ENCODE data around the gene ZNF541.

ZNF541 gene

DNA sequence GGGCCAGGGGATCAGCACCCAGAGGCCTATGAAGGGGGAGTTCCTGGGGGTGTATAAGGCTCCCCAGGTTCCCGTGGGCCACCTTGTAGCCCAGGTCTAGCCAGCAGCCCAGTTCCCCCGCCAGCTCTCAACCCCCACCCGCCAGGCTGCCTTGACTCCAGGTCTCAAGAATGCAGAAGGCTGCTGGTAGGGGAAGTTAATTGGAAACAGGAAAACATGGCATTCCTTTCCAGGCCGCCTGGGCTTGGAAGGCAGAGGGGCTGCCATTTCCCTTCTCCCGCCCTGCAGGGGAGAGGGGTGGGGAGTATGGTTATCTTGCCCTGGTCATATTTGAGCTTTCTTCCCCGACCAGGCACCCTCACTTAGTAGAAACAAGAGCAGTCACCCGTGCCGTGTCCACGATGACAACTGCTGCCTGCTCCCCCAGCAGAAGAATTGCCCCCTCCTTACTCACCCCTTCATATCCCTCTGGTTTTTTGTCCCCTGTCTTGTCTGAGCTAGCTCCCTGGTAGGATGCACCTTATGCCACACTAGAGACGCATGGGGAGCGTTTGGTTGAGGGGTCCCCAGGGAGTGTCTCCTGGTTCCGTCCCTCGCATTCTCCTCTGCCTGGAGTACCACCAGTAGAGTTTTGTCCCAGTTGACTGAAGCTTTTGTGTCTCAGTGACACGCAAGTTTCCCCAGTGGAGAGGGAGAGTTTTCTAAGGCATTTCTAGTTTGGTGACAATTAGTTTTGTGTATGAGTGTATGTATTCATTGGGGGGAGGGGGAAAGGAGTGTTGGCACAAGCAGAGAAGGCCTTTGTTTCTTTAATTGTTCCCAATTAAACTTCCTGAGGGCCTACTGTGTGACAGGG, 40.4 kb upstream of the ZNF541 start:
- H3K9me3 ChIP-seq (ENCODE audit: low read depth, low read length): no peaks in the 10 kb centered on the region
- peaks cover 4% of the 10 kb centered on the region; the same call in 1 of the 2 replicates for H3K36me3 ChIP-seq (ENCODE audit: insufficient read depth, low read length)
- TF ChIP-seq POLR2AphosphoS5 (IDR thresholded peaks at IDR 0.05; ENCODE audit: borderline replicate concordance, low read depth, low read length): no peak
- TF ChIP-seq EZH2 (IDR thresholded peaks at IDR 0.05): no peak
- TF ChIP-seq FOXP2 (optimal IDR thresholded peaks at IDR 0.05; ENCODE audit: control extremely low read depth, extremely low read length, insufficient read depth): no peak
- peak overlapping the region; percentile 96 for H3K27ac ChIP-seq
- H3K4me3 ChIP-seq: peak overlapping the region; percentile 69
- DNase-seq (ENCODE audit: low read depth, low spot score): no peak
- H3K9ac ChIP-seq (ENCODE audit: insufficient read length): peak overlapping the region; percentile 67

DNA sequence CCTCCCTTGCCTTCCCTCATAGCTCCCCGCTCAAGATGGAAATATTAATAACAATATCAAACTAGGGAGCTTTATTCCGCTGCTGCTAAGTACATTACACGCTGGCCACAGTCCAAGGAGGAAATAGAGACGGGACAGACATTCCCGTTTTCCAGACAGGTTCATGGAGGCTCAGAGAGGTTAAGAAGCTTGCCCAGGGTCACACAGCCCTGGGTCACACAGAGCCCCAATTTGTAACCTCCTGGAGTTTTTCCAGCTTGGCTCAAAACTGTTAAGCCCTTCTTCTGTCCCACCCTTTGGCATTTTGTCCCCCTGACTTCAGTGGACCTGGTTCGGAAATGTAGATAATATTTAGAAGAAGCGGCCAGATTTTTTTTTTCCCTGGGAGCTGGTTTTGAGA, 38.0 kb upstream of the ZNF541 start:
- peak overlapping the region; percentile 50 for H3K27ac ChIP-seq
- H3K36me3 ChIP-seq (ENCODE audit: insufficient read depth, low read length): peaks cover 4% of the 10 kb centered on the region; the same call in 1 of the 2 replicates
- no peaks in the 10 kb centered on the region for H3K9me3 ChIP-seq (ENCODE audit: low read depth, low read length)
- DNase-seq (ENCODE audit: low read depth, low spot score): no peak
- H3K9ac ChIP-seq (ENCODE audit: insufficient read length): peak overlapping the region; percentile 41
- H3K4me3 ChIP-seq: peak overlapping the region; percentile 94
- TF ChIP-seq POLR2AphosphoS5 (IDR thresholded peaks at IDR 0.05; ENCODE audit: borderline replicate concordance, low read depth, low read length): no peak
- no peak for TF ChIP-seq FOXP2 (optimal IDR thresholded peaks at IDR 0.05; ENCODE audit: control extremely low read depth, extremely low read length, insufficient read depth)
- no peak for TF ChIP-seq EZH2 (IDR thresholded peaks at IDR 0.05)

DNA sequence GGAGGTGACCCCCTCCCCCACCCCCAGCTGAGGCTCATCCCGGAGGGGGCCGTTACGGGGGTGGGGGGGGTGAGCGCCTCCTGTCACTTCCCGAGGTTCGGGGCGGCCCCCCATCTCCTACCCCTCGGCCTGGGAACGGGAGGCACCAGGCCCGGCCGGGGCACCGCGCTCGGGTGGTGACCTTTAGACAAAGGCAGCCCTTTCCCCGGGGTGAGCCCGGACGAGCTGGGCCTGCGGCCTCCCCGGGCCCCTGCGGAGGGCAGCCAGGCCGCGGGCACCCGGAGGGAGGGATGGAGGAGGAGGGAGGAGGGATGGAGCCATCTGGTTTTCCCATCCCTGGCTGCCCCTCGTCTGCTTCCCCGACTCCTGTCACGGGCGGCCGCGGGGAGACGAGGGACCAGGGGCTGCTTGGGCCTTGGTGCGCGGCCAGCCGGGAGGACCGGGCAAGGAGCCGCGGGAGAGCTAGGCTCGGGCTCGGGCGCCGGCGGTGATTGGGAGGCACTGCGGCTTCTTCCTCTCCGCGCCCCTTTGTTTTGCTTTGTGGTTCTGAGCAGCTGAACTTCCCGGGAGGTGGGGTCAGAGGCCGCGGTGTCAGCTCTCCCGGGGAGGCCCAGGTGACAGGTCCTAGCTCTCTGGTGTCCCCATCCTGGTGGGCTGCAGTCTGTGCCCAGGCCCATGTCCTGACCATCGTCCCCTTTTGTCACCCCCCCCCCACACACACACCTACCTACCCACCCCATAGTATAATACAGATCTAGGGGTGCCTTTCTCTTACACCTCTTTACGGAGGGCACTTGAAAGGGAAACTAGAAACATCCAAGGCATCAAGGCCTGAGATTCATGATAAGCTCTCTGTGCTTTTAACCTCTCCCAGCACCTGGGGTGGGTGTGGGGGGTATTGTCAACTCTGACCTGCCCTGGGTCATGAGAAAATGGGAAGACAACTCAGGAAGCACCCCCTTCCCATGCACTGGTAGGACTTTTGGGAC, 37.3 kb upstream of the ZNF541 start:
- TF ChIP-seq FOXP2 (optimal IDR thresholded peaks at IDR 0.05; ENCODE audit: control extremely low read depth, extremely low read length, insufficient read depth) (no peak), EZH2 (IDR thresholded peaks at IDR 0.05) (no peak), POLR2AphosphoS5 (IDR thresholded peaks at IDR 0.05; ENCODE audit: borderline replicate concordance, low read depth, low read length) (no peak)
- peak overlapping the region; percentile 50 for H3K27ac ChIP-seq
- peaks cover 4% of the 10 kb centered on the region; the same call in 1 of the 2 replicates for H3K36me3 ChIP-seq (ENCODE audit: insufficient read depth, low read length)
- H3K4me3 ChIP-seq: peak overlapping the region; percentile 94
- DNase-seq (ENCODE audit: low read depth, low spot score): no peak
- H3K9me3 ChIP-seq (ENCODE audit: low read depth, low read length): no peaks in the 10 kb centered on the region
- H3K9ac ChIP-seq (ENCODE audit: insufficient read length): peak overlapping the region; percentile 92

DNA sequence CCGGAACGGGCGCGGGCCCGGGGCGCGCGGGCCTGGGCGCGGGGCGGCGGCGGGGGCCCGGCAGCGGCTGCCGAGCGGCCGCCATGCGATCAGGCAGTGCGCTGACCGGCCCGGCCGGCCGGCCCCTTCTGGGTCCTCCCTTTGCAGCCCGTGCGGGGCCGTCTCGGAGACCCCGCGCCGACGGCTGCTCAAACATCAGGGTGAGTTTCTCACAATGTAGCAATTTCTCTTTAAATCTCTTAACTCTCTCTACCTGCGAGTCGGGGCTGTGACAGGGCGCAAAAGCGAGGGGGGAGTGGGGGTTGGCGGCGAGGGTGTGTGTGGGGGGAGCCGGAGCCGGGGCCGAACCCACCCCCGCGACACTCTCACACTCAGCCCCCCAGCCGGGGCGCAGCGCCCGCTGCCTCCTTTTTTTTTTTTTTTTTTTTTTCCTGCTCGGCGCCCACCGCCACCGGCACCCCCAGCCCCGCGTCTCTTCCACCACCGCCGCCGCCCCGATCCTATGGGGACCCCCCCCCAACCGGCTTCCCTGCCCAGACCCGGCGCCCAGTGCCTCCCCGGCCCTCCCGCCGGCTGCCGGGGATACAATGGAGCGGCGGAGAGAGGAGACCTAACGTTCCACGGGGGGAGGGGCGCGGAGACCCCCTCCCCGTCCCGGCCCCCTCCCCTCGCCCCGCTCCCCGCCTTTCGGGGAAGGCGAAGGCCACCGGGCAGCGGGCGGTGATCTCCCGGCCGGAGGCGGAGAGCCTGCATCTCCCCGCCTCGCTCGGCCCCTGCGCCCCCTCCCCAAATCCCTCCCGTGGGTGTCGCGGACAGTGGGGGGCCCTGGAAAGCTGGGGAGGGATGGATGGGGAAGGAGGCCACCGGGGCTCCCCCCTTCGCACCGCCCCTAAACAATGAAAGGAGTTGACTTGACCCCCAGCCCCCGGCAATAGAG, 36.3 kb upstream of the ZNF541 start, which contains the start of gene BICRA:
TSS of gene BICRA (plus strand) at position 166 of the 937 bp plus-strand sequence. CDS start 64,441 bp downstream, outside the sequence.
- DNase-seq (ENCODE audit: low read depth, low spot score): no peak
- H3K9me3 ChIP-seq (ENCODE audit: low read depth, low read length): no peaks in the 10 kb centered on the region

DNA sequence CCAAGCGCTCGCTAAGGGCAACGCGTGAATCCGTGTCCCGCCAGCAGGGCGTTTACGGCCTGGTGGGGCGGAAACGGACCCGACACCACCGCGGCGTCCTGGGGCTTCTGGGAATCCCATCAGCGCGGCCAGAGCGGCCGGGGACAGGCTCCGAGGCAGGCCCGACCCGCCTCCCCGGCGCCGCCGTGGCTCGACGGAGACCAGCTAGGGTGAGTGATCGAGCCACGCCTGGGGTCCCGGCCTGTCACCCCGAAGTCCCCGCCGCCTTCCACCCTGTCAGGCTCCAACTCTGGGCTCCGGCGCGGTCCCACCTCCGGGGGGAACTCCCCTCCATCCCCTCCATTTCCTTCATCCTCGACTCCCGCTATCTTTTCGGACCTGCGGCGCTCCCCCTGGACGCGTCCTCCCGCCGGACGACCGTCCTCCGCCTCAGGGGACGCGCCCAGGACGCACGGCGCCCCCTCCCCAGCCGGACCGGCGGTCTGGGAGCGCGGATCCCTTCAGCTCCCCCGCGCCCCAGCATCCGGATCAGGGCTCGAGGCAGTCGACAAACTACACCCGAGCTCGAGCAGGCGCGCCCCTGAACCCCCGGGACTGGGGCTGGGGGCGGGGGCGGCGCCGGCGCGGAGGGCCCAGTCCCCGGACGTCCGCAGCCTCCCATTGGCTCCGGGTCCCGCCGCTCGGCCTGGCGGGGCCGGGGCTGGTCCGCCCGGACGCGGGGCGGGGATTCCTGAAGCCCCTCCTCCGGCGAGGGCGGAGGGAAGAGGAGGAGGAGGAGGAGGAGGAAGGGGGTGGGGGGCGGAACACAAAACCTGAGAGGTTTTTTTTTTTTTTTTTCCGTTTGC, 35.3 kb upstream of the ZNF541 start:
- H3K36me3 ChIP-seq (ENCODE audit: insufficient read depth, low read length): no peaks in the 10 kb centered on the region
- H3K9ac ChIP-seq (ENCODE audit: insufficient read length): peak overlapping the region; percentile 96
- H3K9me3 ChIP-seq (ENCODE audit: low read depth, low read length): no peaks in the 10 kb centered on the region
- no peak for DNase-seq (ENCODE audit: low read depth, low spot score)
- TF ChIP-seq FOXP2 (optimal IDR thresholded peaks at IDR 0.05; ENCODE audit: control extremely low read depth, extremely low read length, insufficient read depth) (no peak), EZH2 (IDR thresholded peaks at IDR 0.05) (no peak), POLR2AphosphoS5 (IDR thresholded peaks at IDR 0.05; ENCODE audit: borderline replicate concordance, low read depth, low read length) (peak; percentile 90)
- peak overlapping the region; percentile 74 for H3K27ac ChIP-seq
- H3K4me3 ChIP-seq: peak overlapping the region; percentile 97

More for the DNA sequence above, 36.3 kb upstream of the ZNF541 start, which contains the start of gene BICRA:
- TF ChIP-seq FOXP2 (optimal IDR thresholded peaks at IDR 0.05; ENCODE audit: control extremely low read depth, extremely low read length, insufficient read depth) (no peak), POLR2AphosphoS5 (IDR thresholded peaks at IDR 0.05; ENCODE audit: borderline replicate concordance, low read depth, low read length) (peak; percentile 50), EZH2 (IDR thresholded peaks at IDR 0.05) (no peak)
- Histone ChIP-seq H3K9ac (ENCODE audit: insufficient read length) (peak within 1 kb of the TSS; percentile 96), H3K27ac (peak within 1 kb of the TSS; percentile 74), H3K36me3 (ENCODE audit: insufficient read depth, low read length) (no peaks in the 10 kb centered on the region), H3K4me3 (peak within 1 kb of the TSS; percentile 97)

DNA sequence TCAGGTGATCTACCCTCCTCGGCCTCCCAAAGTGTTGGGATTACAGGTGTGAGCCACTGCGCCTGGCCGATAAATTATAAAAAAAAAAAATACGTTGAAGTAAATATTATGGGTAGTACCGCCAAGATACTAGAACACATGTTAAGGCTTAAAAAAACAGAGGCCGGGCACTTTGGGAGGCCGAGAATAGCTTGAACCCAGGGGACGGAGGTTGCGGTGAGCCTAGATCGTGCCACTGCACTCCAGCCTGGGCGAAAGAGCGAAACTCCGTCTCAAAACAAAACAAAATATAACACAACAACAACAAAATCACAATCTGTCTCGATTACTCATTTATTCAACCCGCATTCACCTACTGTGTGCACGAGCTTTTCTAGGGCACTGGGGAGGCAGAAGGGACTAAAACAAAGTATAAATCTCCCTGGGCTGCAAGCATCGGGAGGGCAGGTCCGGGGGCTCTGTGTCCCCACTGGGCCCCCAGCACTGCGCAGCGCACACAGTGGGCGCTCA, 34.7 kb upstream of the ZNF541 start:
- Histone ChIP-seq H3K27ac (peak overlapping the region; percentile 25), H3K9ac (ENCODE audit: insufficient read length) (peak overlapping the region; percentile 96), H3K9me3 (ENCODE audit: low read depth, low read length) (no peaks in the 10 kb centered on the region), H3K4me3 (peak overlapping the region; percentile 97), H3K36me3 (ENCODE audit: insufficient read depth, low read length) (no peaks in the 10 kb centered on the region)
- DNase-seq (ENCODE audit: low read depth, low spot score): no peak
- TF ChIP-seq POLR2AphosphoS5 (IDR thresholded peaks at IDR 0.05; ENCODE audit: borderline replicate concordance, low read depth, low read length) (no peak), FOXP2 (optimal IDR thresholded peaks at IDR 0.05; ENCODE audit: control extremely low read depth, extremely low read length, insufficient read depth) (no peak), EZH2 (IDR thresholded peaks at IDR 0.05) (no peak)

Data from SK-N-MC (cell line).